Sciatic nerve (tissue), 2 donors: Measurements from ENCODE around the gene PPP3CA. TPM values are rescaled to one million over a fixed set of nuclear protein-coding genes. Genes with fewer than 3 reads are reported as not detected.

Experiments used
- ATAC-seq: fragments of 200-7000 bp; cut with Tn5 transposase; one replicate; pipeline ENCODE4 v1.9.1; 2020; ENCODE audit warnings: mild to moderate bottlenecking, moderate library complexity
- DNase-seq: peaks from one replicate; pipeline ENCODE4 v3.0.0-alpha.2; 2020; ENCODE audit warnings: low spot score
- intact Hi-C: fragments of 100-400 bp; cut with DNase I; formaldehyde crosslinking; loops from one replicate; pipeline ENCODE4 v1.14.2; 2022
- total RNA-seq: library from RNA; stranded (reverse); fragmentation: NEBNext Ultra II Directional; extraction: Animal tissue kit (Norgen Biotek cat#: 25700); gene quantifications from one replicate; pipeline ENCODE4 v1.2.1, GENCODE V29; 2021
- donor health status: DM: no; HTN: no; CAD: no.
- donor health status: DM: no; HTN: no; CAD: no.

The PPP3CA gene
- total RNA-seq, 1 donor from 2014 or later: 56.8 TPM

GRCh38 chr4:101337688-101338087 lies 9.6 kb downstream of the PPP3CA start:
- peak; percentile 15 for ATAC-seq
- no peak for DNase-seq
- intact Hi-C loops: no loop called here

GRCh38 chr4:101334963-101335572 lies 12.3 kb downstream of the PPP3CA start:
- intact Hi-C loops: no loop called here
- ATAC-seq: no peak
- DNase-seq: no peak

GRCh38 chr4:101332424-101332823 lies 14.9 kb downstream of the PPP3CA start:
- no peak for DNase-seq
- ATAC-seq: no peak
- intact Hi-C loops: no loop called here

GRCh38 chr4:101331017-101331416 lies 16.3 kb downstream of the PPP3CA start:
- intact Hi-C loops: no loop called here
- no peak for DNase-seq
- no peak for ATAC-seq

GRCh38 chr4:101329592-101329991 lies 17.7 kb downstream of the PPP3CA start:
- ATAC-seq (no peak), DNase-seq (no peak)
- intact Hi-C loops: no loop called here

GRCh38 chr4:101328063-101328602 lies 19.2 kb downstream of the PPP3CA start:
- ATAC-seq (no peak), DNase-seq (no peak)
- intact Hi-C loops: no loop called here

GRCh38 chr4:101326576-101326975 lies 20.8 kb downstream of the PPP3CA start:
- ATAC-seq: no peak
- DNase-seq: no peak
- intact Hi-C loops: no loop called here

GRCh38 chr4:101322743-101323142 lies 24.6 kb downstream of the PPP3CA start:
- DNase-seq (no peak), ATAC-seq (no peak)
- intact Hi-C loops: no loop called here

- intact Hi-C loops: no loop called here
- peak; percentile 83 for ATAC-seq
- no peak for DNase-seq
These were observed 25.8 kb downstream of the PPP3CA start for GRCh38 chr4:101321481-101322042.

- intact Hi-C loops: no loop called here
- DNase-seq (no peak), ATAC-seq (no peak)
These were observed 31.5 kb downstream of the PPP3CA start for GRCh38 chr4:101315786-101316185.

GRCh38 chr4:101315041-101315440 lies 32.3 kb downstream of the PPP3CA start:
- DNase-seq (no peak), ATAC-seq (no peak)
- intact Hi-C loops: no loop called here

- intact Hi-C loops: no loop called here
- ATAC-seq (no peak), DNase-seq (no peak)
These were observed 37.4 kb downstream of the PPP3CA start for GRCh38 chr4:101309925-101310324.

GRCh38 chr4:101307899-101308298 lies 39.4 kb downstream of the PPP3CA start:
- intact Hi-C loops: no loop called here
- no peak for DNase-seq
- ATAC-seq: no peak

GRCh38 chr4:101306764-101307615 lies 40.3 kb downstream of the PPP3CA start:
- intact Hi-C loops: no loop called here
- no peak for ATAC-seq
- no peak for DNase-seq

GRCh38 chr4:101306225-101306624 lies 41.1 kb downstream of the PPP3CA start:
- no peak for ATAC-seq

GRCh38 chr4:101304916-101305315 lies 42.4 kb downstream of the PPP3CA start:
- intact Hi-C loops: no loop called here
- DNase-seq (no peak), ATAC-seq (peak; percentile 67)

More at GRCh38 chr4:101306225-101306624, 41.1 kb downstream of the PPP3CA start:
- intact Hi-C loops: no loop called here
- no peak for DNase-seq

- DNase-seq: no peak
- intact Hi-C loops: no loop called here
These were observed 47.3 kb downstream of the PPP3CA start for GRCh38 chr4:101299899-101300540.

GRCh38 chr4:101299021-101299420 lies 48.3 kb downstream of the PPP3CA start:
- ATAC-seq: no peak
- no peak for DNase-seq
- intact Hi-C loops: no loop called here

More at GRCh38 chr4:101299899-101300540, 47.3 kb downstream of the PPP3CA start:
- ATAC-seq: no peak

GRCh38 chr4:101295691-101296090 lies 51.6 kb downstream of the PPP3CA start:
- intact Hi-C loops: no loop called here
- no peak for ATAC-seq
- DNase-seq: no peak
